ENCODE data around the gene PLSCR5.

Gene PLSCR5, protein sequence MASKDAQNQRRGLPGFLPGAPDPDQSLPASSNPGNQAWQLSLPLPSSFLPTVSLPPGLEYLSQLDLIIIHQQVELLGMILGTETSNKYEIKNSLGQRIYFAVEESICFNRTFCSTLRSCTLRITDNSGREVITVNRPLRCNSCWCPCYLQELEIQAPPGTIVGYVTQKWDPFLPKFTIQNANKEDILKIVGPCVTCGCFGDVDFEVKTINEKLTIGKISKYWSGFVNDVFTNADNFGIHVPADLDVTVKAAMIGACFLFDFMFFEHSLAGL

GRCh38 chr3:146605106-146605505 is at the start of gene PLSCR5:
Gene PLSCR5 (minus strand): TSS chr3:146605346. CDS start chr3:146605212, 134 bp downstream.
- DNase-seq (ENCODE audit: low read depth in 3 of 3): no peak

DNA sequence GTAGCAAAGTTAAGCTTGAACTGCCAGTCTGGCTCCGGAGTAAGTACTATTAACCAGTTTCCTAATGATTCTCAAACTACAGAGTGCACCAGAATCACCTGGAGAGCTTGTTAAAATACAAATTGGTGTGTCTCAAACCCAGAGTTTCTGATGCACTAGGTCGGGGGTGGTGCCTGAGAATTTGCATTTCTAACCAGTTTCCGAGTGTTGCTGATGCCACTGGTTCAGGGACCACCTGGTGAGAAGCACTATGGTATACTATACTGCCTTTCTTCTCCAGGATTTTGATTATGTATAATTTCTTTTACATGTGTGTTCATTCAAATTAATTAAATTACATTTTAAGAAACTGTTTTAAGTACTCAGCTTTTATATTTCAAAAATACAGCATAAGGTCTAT is 48.8 kb upstream of the PLSCR5 start:
- no peak for DNase-seq (ENCODE audit: low read depth in 3 of 3)

DNA sequence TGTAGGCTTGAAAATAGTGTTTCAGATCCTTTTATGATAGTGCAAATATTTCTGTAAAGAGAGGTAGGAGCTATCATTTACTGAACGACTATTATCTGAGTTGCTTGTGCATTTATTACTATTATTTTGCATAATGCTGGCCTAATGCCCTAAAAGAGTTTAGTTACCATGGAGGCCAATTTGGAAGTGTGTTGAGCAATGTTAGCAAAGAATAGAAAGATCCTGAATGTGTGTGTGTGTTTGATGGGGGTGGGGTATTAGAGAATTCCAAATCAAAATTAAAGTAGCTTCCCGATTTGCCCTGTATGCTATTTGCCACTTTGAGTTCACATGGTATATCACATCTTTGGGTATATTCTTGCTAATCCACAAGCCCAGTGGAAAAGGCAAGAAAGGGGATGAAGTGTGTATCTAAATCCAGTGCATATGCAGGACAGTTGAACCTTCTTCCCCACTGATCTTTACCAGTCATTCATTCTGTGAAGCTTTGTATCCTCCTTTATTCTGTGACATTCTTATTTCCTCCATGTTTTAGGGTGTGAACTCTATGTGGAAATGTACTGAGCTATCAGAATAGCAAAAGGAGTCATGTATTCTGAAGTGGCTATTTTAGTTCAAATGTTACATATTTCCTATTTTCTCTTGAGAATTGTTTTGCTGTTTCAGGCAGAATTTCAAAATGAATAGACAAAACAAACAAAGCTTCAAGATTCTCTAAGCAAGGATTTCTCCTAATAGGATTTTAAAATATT is 45.7 kb upstream of the PLSCR5 start:
- DNase-seq (ENCODE audit: low read depth in 3 of 3): no peak

GRCh38 chr3:146646261-146646660 is 41.1 kb upstream of the PLSCR5 start:
- no peak for DNase-seq (ENCODE audit: low read depth in 3 of 3)

DNA sequence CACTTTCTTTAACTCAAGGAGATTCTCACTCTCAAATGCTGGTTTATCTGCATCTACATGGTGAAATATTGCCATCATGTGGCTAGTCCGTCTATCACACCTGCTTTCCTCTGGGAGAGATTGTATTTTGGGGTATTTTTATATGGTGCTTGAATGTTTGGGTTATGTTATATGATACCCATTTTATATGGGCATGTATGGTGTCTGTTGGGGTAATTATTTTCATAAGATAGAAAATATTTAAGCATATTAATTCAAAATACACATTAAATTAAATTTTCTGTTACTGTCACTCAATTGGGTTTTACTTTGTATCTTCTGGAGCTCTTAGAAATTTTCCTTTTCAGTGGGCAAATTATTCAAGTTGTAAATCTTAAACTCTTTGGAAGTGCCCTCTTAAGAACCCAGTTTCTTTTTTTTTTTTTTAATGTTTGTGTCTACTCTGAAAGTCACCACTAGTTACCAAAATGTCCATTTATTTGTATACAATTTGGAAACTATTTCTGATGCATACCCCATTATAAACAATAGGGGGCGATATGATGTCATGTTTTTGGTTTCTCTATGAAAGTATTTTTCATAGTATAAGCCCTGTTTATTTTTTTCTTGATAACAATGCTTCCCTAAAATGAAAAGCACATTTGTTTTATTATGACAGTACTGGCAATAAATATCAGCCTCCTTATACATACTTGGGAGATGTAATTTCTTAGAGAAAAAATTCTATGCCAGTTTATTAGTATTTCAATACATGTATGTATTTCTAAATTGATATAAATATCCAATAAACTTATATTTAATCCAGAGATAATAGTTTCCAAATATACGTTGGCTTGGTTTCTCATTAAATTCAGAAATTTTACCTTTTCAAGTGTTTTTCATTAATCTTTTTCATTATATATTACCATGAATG is 36.1 kb upstream of the PLSCR5 start:
- no peak for DNase-seq (ENCODE audit: low read depth in 3 of 3)

DNA sequence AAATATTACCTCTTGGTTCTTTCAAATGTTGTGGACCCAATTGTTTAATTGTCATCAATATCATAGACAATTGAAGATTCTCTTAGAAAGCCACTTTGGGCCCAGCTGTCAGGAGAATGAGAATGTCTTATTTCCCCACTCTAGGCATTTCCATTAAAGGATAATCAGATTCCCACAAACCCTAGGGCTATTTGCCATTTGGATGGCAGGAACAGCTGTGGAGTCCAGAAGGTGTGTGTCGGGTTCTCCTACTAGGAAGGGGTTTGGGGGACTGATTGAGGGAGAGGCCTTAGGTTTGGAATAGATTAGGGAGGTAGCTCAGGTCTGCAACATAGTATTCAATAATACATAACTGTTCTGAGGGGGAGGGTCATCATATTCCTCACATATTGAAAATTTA is 35.2 kb upstream of the PLSCR5 start:
- no peak for DNase-seq (ENCODE audit: low read depth in 3 of 3)

DNA sequence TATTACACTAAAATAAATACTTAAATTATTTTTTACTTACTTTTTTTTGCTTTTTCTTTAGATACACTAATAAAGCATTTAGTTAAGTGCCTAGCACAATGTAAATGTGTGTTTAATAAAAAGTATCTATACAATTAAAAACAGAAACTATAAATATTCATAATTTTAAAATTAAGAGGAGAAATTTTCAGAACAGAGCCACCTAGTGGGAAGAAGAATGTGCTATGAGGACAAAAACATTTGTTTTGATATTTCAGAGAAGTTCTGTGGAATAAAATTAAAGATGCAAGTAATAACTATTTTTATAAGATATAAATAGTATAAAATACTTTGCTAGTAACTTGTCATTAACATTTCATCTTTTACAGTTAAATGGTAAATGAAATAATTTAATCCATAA is 33.6 kb upstream of the PLSCR5 start:
- no peak for DNase-seq (ENCODE audit: low read depth in 3 of 3)

DNA sequence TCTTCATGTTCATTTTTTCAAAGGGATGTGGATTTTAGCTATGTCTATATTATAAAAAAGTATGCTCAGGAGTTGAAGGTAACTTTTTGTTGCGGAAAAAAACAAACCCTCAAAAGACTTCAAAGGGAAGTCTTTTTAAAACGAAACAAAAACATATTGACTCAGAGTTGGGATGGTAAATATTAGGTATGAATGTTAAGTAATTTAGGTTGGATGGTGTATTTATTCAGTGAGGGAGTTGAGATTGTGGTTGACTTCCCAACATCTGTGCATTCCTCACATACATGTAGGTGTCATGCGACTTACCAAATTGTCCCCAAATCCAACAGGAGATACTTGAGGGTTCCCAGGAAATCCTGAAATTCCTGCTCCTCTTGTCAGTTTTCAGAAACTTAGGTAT is 32.7 kb upstream of the PLSCR5 start:
- no peak for DNase-seq (ENCODE audit: low read depth in 3 of 3)

GRCh38 chr3:146636881-146637280 is 31.7 kb upstream of the PLSCR5 start:
- no peak for DNase-seq (ENCODE audit: low read depth in 3 of 3)

- no peak for DNase-seq (ENCODE audit: low read depth in 3 of 3)
Observed at GRCh38 chr3:146634346-146634745, 29.2 kb upstream of the PLSCR5 start.

DNA sequence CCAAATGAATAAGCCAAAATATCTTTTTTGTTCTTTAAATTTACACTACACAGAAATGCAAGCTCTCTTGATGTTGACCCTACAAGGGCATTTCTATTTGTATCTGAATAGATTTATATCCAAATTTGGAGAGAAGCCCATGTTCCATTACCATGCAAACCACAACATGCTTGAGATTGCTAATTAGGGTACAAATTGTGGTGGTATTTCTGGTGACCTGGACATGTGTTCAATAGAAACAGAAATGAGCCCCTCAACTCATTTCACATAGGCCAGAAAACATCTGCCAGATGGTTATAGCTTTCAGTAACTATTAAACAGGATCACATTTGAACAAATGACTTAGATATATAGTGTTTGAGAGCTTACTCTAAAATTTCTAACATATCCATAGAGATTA is 23.5 kb upstream of the PLSCR5 start:
- DNase-seq (ENCODE audit: low read depth in 3 of 3): no peak

DNA sequence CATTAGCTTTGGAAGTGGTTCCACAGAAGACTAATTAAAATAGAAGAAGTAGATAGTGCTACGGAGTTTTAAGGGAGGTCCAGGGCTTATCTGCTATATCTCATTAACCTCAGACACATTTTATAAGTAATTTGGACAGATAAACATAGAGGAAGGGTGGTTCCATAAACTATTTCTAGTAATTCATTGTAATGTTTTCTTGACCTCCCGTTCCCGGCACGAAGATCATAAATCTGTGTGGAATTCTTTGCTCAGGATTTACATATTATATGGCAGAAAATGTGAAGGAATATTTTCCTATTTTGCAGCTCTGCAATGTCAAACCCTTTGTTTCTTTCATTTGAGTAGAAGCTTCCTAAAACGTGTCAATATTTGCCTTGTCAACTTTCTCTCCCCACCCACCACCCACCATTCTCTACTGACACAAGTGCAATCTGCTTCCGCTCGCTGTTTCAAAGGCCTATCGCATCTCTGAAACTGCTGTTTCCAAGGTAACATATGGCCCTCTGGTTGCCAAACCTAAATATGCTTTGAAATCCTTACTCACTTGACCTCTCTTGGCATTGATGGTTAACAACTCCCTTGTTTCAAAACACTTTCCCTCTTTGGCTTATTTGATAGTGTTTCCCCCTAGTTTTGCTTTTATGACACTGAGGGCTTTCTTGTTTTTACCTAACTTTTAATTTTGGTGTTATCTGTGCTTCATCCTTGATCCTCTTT is 21.4 kb upstream of the PLSCR5 start:
- no peak for DNase-seq (ENCODE audit: low read depth in 3 of 3)

GRCh38 chr3:146625186-146625775 is 20.1 kb upstream of the PLSCR5 start:
- DNase-seq (ENCODE audit: low read depth in 3 of 3): no peak

DNA sequence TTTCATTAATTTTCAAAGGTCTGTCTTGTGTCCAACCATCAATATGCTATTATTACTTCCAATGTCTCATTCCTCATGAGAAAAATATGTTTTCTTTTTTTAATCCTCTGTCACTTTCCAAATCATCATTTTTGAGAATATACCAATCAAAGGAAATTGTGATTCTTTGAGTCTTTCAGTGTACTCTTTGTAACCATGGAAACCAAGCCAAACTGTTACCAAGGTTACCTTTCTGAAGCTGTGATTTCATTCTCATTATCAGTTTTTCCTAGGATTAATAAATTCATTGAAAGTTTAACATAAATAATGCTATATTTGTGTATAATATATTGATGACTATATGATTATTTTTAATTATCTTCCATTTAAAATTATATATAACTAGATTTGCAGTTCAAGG is 16.6 kb upstream of the PLSCR5 start:
- no peak for DNase-seq (ENCODE audit: low read depth in 3 of 3)

DNA sequence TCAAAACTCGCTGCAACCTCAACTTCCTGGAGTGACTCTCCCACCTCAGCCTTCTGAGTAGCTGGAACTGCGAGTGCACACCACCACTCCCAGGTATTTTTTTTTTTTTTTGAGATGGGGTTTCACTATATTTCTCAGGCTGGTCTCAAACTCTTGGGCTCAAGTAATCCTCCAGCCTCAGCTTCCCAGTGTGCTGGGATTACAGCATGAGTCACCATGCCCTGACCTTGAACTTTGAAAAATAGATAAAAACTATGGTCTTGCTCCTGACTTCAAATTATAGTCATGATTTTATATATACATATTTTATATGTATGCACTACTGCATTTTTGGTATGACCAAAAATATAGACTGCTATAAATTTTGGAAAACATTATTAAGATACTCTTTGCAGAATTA is 6.9 kb upstream of the PLSCR5 start:
- DNase-seq (ENCODE audit: low read depth in 3 of 3): no peak

- DNase-seq (ENCODE audit: low read depth in 3 of 3): no peak
Observed at GRCh38 chr3:146611096-146611495, 6.0 kb upstream of the PLSCR5 start.

- no peak for DNase-seq (ENCODE audit: low read depth in 3 of 3)
Observed at GRCh38 chr3:146598535-146598934, 6.6 kb downstream of the PLSCR5 start.

DNA sequence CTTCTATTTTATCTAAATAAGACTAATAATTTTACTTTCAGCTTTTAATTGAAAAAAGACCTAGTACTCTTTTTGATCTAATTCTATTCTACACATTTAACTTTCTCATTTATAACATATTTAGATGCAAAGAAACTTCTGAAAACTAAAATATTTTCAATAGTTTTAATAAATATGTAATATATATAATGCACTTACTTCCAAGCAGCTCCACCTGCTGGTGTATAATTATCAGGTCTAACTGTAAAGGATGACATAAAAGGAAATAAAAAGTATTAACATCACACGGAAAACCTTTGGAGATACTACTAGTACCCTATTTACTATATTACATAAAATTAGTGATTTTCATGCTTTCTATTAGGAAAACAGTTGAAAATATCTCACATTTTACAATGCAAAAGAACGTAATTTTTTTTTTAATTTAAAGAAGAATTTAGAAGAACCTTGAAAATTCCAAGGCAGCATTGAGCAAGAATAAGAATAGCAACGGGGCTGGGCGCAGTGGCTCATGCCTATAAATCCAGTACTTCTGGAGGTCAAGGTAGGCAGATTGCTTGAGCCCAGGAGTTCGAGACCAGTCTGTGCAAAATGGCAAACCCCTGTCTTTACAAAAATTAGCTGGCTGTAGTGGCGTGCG is 10.2 kb downstream of the PLSCR5 start:
- DNase-seq (ENCODE audit: low read depth in 3 of 3): no peak

DNA sequence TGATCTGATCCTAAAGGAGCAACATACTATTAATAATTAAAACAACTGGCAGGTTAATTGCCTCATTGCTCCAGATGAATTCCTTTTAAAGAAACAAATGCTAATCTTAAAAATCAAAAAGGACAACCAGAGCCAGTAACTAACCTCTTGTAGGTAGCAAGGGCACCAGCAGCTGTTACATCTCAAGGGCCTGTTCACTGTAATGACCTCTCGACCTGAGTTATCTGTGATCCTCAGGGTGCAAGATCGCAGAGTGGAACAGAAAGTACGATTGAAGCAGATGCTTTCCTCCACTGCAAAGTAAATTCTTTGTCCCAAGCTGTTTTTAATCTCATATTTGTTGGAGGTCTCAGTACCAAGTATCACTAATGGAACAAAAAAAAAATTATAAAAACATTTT is 11.4 kb downstream of the PLSCR5 start:
- no peak for DNase-seq (ENCODE audit: low read depth in 3 of 3)

DNA sequence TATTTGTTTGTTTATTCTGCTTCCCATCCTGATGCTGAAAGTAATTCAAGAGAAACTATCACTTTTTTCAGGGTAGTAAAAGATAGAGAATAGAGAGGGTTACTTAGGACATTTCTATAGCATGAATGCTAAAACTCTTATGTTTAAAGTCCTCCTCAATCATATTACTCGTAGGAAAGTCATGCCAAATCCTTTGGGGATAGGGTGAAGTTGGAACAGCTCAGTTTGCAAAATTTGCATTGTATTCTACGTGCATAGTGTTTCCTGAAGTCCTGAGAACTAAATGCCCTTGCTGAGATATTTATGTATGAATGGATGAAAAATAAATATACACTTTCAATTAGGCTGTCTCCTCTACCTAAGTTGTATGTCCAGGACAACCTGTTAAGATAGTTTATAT is 14.6 kb downstream of the PLSCR5 start:
- no peak for DNase-seq (ENCODE audit: low read depth in 3 of 3)
